ENCODE data around the gene IL17RE. TPM values are rescaled to one million over a fixed set of nuclear protein-coding genes. Genes with fewer than 3 reads are reported as not detected.

The IL17RE gene
- total and polyA plus RNA-seq, 2 of the 13 experiments (the other 11 are each of a cell fraction or from before 2014, with no cell fraction given), result 14.5 to 24.1 TPM

GRCh38 chr3:9890249-9891071 lies 12.2 kb upstream of the IL17RE start, which contains the start of gene JAGN1:
JAGN1 (plus strand) TSS chr3:9890610; CDS start chr3:9890723, 113 bp downstream.
- DNase-seq (ENCODE audit: low spot score) (peak; percentile 77), FAIRE-seq (no peak), ATAC-seq (peak; percentile 85)
- under 1% methylated on average over 42 of the region's 62 CpGs for WGBS (ENCODE audit: low lambda C conversion rate)
- intact Hi-C loops (cut with micrococcal nuclease; ENCODE audit: unreplicated experiment) (loop anchor here (1.0 kb wide), 1 partner anchor 28 kb away; no protein-coding TSS in a partner anchor), in situ Hi-C loops (cut with HindIII; ENCODE audit: extremely low pct_ligation_motif_present, low pct_unique_long_range_greater_than_20kb) (no loop called here)
- POLR2A ChIA-PET, result interaction anchor here (0.8 to 3.8 kb wide), 12 partner anchors 7 to 98 kb away, joined by 3 to 36 read pairs (median 6); partner anchors contain the start of genes ARPC4, CIDEC, CRELD1 and IL17RC
- TSS peak; percentile 77 for BruUV-seq (replicated peaks)
- peak within 1 kb of the TSS; percentile 98 for H3K9ac ChIP-seq (ENCODE audit: insufficient read depth, low read depth, low read length)
- peak within 1 kb of the TSS; percentile 85 to 99 (median 98) for H3K4me3 ChIP-seq (replicated peaks in 1 of 3; ENCODE audit: insufficient read depth in 1 of 3, low read depth in 2 of 3, low read length in 3 of 3)
- H3K36me3 ChIP-seq (replicated peaks in 1 of 2; ENCODE audit: control insufficient read depth in 1 of 2, insufficient read depth in 2 of 2, low read length in 2 of 2), result peaks cover 3 to 9% of the 10 kb centered on the region in 2 experiments; a peak in 4 of 5 replicates
- H3K27me3 ChIP-seq (ENCODE audit: control insufficient read depth in 1 of 2, insufficient read depth in 2 of 2, low read length in 2 of 2), result no peaks in the 10 kb centered on the region; a peak in 1 of 5 replicates
- no peak within 1 kb of the TSS for H2AFZ ChIP-seq (ENCODE audit: low read length)
- H3K4me1 ChIP-seq (ENCODE audit: insufficient read depth, low read length), result peaks cover 50% of the 10 kb centered on the region
- peak within 1 kb of the TSS; percentile 92 for H3K27ac ChIP-seq (ENCODE audit: extremely low read length, insufficient read depth, low read length)
- H4K20me1 ChIP-seq (ENCODE audit: insufficient read depth, low read length), result no peaks in the 10 kb centered on the region
- CTCF ChIA-PET (ENCODE audit: low intra/inter-chr PET ratio, low total read pairs), result no interaction called here
- peak within 1 kb of the TSS; percentile 76 for H3K4me2 ChIP-seq (ENCODE audit: low read depth, low read length)
- peaks cover 26% of the 10 kb centered on the region for H3K79me2 ChIP-seq (ENCODE audit: insufficient read depth, low read length)
- no peaks in the 10 kb centered on the region for H3K9me3 ChIP-seq (ENCODE audit: low read length)
- TF ChIP-seq TBX3 (IDR thresholded peaks at IDR 0.05; ENCODE audit: borderline replicate concordance) (no peak), HINFP (CRISPR knock-in tag; IDR thresholded peaks at IDR 0.05; ENCODE audit: low read depth) (peak; percentile 93), MXI1 (IDR thresholded peaks at IDR 0.05; ENCODE audit: borderline replicate concordance, low read depth, low read length) (no peak), ZNF3 (CRISPR knock-in tag; IDR thresholded peaks at IDR 0.05) (no peak), ZNF589 (CRISPR knock-in tag; conservative IDR thresholded peaks at IDR 0.05) (no peak), HMGA1 (CRISPR knock-in tag; conservative IDR thresholded peaks at IDR 0.05) (no peak), ZIK1 (CRISPR knock-in tag; IDR thresholded peaks at IDR 0.05; ENCODE audit: borderline replicate concordance, low read depth) (peak; percentile 79), KDM2A (CRISPR knock-in tag; IDR thresholded peaks at IDR 0.05; ENCODE audit: borderline replicate concordance, low read depth) (peak; percentile 85), SKI (IDR thresholded peaks at IDR 0.05; ENCODE audit: partially characterized antibody) (no peak), BRCA1 (CRISPR knock-in tag; IDR thresholded peaks at IDR 0.05) (no peak), ZNF550 (CRISPR knock-in tag; IDR thresholded peaks at IDR 0.05; ENCODE audit: borderline replicate concordance) (no peak), ZNF773 (CRISPR knock-in tag; IDR thresholded peaks at IDR 0.05; ENCODE audit: borderline replicate concordance) (0 out of 2 replicates have a peak, but pooled peaks have one; percentile 17), KDM5A (IDR thresholded peaks at IDR 0.05; ENCODE audit: borderline replicate concordance, low read length) (peak; percentile 86), HES4 (CRISPR knock-in tag; IDR thresholded peaks at IDR 0.05; ENCODE audit: borderline replicate concordance) (peak; percentile 92), KDM1A (CRISPR knock-in tag; IDR thresholded peaks at IDR 0.05) (no peak), SNAPC2 (CRISPR knock-in tag; IDR thresholded peaks at IDR 0.05) (no peak), IKZF5 (CRISPR knock-in tag; IDR thresholded peaks at IDR 0.05) (peak; percentile 34; the same call in 1 of the 2 replicates), HNRNPL (IDR thresholded peaks at IDR 0.05; ENCODE audit: low read depth, low read length) (0 out of 2 replicates have a peak, but pooled peaks have one; percentile 61)

All from HepG2 (cell line).